ENCODE results near the gene TSHZ3. TPM values are rescaled to one million over a fixed set of nuclear protein-coding genes. Genes with fewer than 3 reads are reported as not detected.

TSHZ3 gene
- total and polyA plus RNA-seq, 2 of the 8 experiments (the other 6 are each of a cell fraction or from before 2014, with no cell fraction given) = 3.1 to 12.3 TPM

GRCh38 chr19:31326329-31327028 is 22.8 kb downstream of the TSHZ3 start:
- H2BK120ac ChIP-seq (replicated peaks; ENCODE audit: low read depth, low read length) = no peak overlapping the region
- H3K4me2 ChIP-seq (ENCODE audit: insufficient read depth in 1 of 2, low read depth in 2 of 2, low read length in 2 of 2) = no peak overlapping the region
- 93% methylated on average over 14 of the region's 14 CpGs; no CpG with 5 or more reads in 1 of the 2 experiments for WGBS, 2 experiments (ENCODE audit: extremely low coverage in 1 of 2, insufficient coverage in 1 of 2, insufficient read length in 1 of 2, insufficient replicate concordance in 2 of 2, low coverage in 1 of 2, low lambda C conversion rate in 2 of 2, missing lambda C conversion rate in 1 of 2)
- no peak for FAIRE-seq
- no peak overlapping the region for H3K27ac ChIP-seq (ENCODE audit: low read depth, low read length)
- H4K20me1 ChIP-seq (replicated peaks in 1 of 2; ENCODE audit: control insufficient read depth in 1 of 2, insufficient read depth in 2 of 2, low read length in 2 of 2) = no peaks in the 10 kb centered on the region
- no peak overlapping the region for H2AFZ ChIP-seq (ENCODE audit: low read length)
- H2BK12ac ChIP-seq (ENCODE audit: low read depth, low read length) = no peak overlapping the region
- H3K4me1 ChIP-seq (replicated peaks in 1 of 4; ENCODE audit: control insufficient read depth in 3 of 4, insufficient read depth in 4 of 4, low read length in 3 of 4) = peaks cover 0 to 9% (median 0%) of the 10 kb centered on the region in 4 experiments; a peak in 2 of 7 replicates
- H2BK20ac ChIP-seq (ENCODE audit: low read length) = no peak overlapping the region
- no peak overlapping the region for H3K4me3 ChIP-seq (ENCODE audit: extremely low read depth in 1 of 4, insufficient read depth in 2 of 4, low read depth in 3 of 4, low read length in 4 of 4)
- H4K5ac ChIP-seq (ENCODE audit: insufficient read length, low read depth, low read length) = no peak overlapping the region
- H3K4ac ChIP-seq (replicated peaks; ENCODE audit: insufficient read length, low read depth, low read length) = no peak overlapping the region
- no peak for TF ChIP-seq SUZ12 (IDR thresholded peaks at IDR 0.05; ENCODE audit: low read length)
- TF ChIP-seq CBX8 (IDR thresholded peaks at IDR 0.05; ENCODE audit: borderline replicate concordance, low read depth, low read length) = no peak
- no peak for TF ChIP-seq CBX5 (IDR thresholded peaks at IDR 0.05; ENCODE audit: low read depth, low read length)
- TF ChIP-seq EZH2 (IDR thresholded peaks at IDR 0.05; ENCODE audit: low read depth, low read length, severe bottlenecking) = no peak
- TF ChIP-seq NRF1 (IDR thresholded peaks at IDR 0.05; ENCODE audit: low read depth, low read length) = no peak
- no peak for TF ChIP-seq HDAC6 (IDR thresholded peaks at IDR 0.05; ENCODE audit: low read depth, low read length)
- TF ChIP-seq, protein P1, sequence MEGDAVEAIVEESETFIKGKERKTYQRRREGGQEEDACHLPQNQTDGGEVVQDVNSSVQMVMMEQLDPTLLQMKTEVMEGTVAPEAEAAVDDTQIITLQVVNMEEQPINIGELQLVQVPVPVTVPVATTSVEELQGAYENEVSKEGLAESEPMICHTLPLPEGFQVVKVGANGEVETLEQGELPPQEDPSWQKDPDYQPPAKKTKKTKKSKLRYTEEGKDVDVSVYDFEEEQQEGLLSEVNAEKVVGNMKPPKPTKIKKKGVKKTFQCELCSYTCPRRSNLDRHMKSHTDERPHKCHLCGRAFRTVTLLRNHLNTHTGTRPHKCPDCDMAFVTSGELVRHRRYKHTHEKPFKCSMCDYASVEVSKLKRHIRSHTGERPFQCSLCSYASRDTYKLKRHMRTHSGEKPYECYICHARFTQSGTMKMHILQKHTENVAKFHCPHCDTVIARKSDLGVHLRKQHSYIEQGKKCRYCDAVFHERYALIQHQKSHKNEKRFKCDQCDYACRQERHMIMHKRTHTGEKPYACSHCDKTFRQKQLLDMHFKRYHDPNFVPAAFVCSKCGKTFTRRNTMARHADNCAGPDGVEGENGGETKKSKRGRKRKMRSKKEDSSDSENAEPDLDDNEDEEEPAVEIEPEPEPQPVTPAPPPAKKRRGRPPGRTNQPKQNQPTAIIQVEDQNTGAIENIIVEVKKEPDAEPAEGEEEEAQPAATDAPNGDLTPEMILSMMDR (IDR thresholded peaks at IDR 0.05; ENCODE audit: control extremely low read depth in 1 of 3, insufficient read depth in 1 of 3, low read depth in 1 of 3, low read length in 3 of 3) = no peak
- no peak for TF ChIP-seq GABPA (IDR thresholded peaks at IDR 0.05; ENCODE audit: borderline replicate concordance, insufficient read depth, low read length)
- H3K23ac ChIP-seq (ENCODE audit: insufficient read length) = no peak overlapping the region
- DNase-seq (ENCODE audit: low read depth in 1 of 2, low spot score in 2 of 2) = no peak
- 0 out of 2 replicates have a peak, but pooled peaks cover 4% of the 10 kb centered on the region for H3K79me1 ChIP-seq (ENCODE audit: low read depth, low read length)
- no peak overlapping the region for H2BK5ac ChIP-seq (ENCODE audit: low read depth, low read length)
- no peaks in the 10 kb centered on the region for H3K27me3 ChIP-seq (replicated peaks in 1 of 4; ENCODE audit: control insufficient read depth in 3 of 4, extremely low read depth in 1 of 4, insufficient read depth in 3 of 4, low read length in 3 of 4)
- no peak overlapping the region for H2BK15ac ChIP-seq (ENCODE audit: low read length)
- no peaks in the 10 kb centered on the region; the same call in 1 of the 2 replicates for H3K23me2 ChIP-seq (ENCODE audit: low read depth, low read length)
- H3K18ac ChIP-seq (ENCODE audit: extremely low read depth, low read length) = no peak overlapping the region
- H3K79me2 ChIP-seq (ENCODE audit: control insufficient read depth in 1 of 2, insufficient read depth in 2 of 2, low read length in 2 of 2) = peaks cover 0 to 78% of the 10 kb centered on the region in 2 experiments; a peak in 2 of 4 replicates
- H3K56ac ChIP-seq (replicated peaks; ENCODE audit: insufficient read length, low read depth, low read length) = no peak overlapping the region
- no peak overlapping the region for H2AK5ac ChIP-seq (ENCODE audit: low read depth, low read length)
- no peaks in the 10 kb centered on the region; a peak in 1 of 8 replicates for H3K36me3 ChIP-seq (ENCODE audit: control insufficient read depth in 2 of 4, insufficient read depth in 4 of 4, low read length in 3 of 4)
- no peak overlapping the region for H3K14ac ChIP-seq (ENCODE audit: insufficient read length)
- H4K8ac ChIP-seq (ENCODE audit: extremely low read depth, insufficient read depth, low read length) = no peak overlapping the region
- H3K9ac ChIP-seq (replicated peaks in 1 of 4; ENCODE audit: extremely low read depth in 1 of 4, low read depth in 3 of 4, low read length in 3 of 4) = no peak overlapping the region
- no peak overlapping the region for H4K91ac ChIP-seq (replicated peaks; ENCODE audit: insufficient read length, low read length)
- ChIA-PET POLR2A (ENCODE audit: partially characterized antibody) (interaction anchor here (0.8 to 1.2 kb wide), 2 partner anchors 9 to 28 kb away, joined by 3 to 4 read pairs; no protein-coding TSS in a partner anchor), CTCF (ENCODE audit: partially characterized antibody) (interaction anchor here (0.9 to 1.5 kb wide), 3 partner anchors 10 to 31 kb away, joined by 4 to 5 read pairs (median 4); no protein-coding TSS in a partner anchor)
- H3K9me3 ChIP-seq (ENCODE audit: insufficient read depth in 2 of 2, low read depth in 1 of 2, low read length in 1 of 2) = no peaks in the 10 kb centered on the region
